ENCODE results near the gene ABCC8.

ABCC8 gene

GRCh38 chr11:17515443-17516176 is 39.0 kb upstream of the ABCC8 start:
- no peaks in the 10 kb centered on the region for H3K36me3 Mint-ChIP-seq (ENCODE audit: low read depth)
- peaks cover 49% of the 10 kb centered on the region for H3K4me1 Mint-ChIP-seq
- H3K27ac Mint-ChIP-seq: no peak overlapping the region
- no peaks in the 10 kb centered on the region for H3K9me3 Mint-ChIP-seq
- no peak overlapping the region for H3K4me3 Mint-ChIP-seq
- H3K27me3 Mint-ChIP-seq (ENCODE audit: low read depth): peaks cover 27% of the 10 kb centered on the region
- TF ChIP-seq CTCF (IDR thresholded peaks at IDR 0.05; ENCODE audit: unreplicated experiment in 3 of 3): no peak

GRCh38 chr11:17514476-17514875 is 37.8 kb upstream of the ABCC8 start:
- TF ChIP-seq CTCF (IDR thresholded peaks at IDR 0.05; ENCODE audit: unreplicated experiment in 3 of 3): no peak
- H3K9me3 Mint-ChIP-seq: no peaks in the 10 kb centered on the region
- no peaks in the 10 kb centered on the region for H3K36me3 Mint-ChIP-seq (ENCODE audit: low read depth)
- no peak overlapping the region for H3K27ac Mint-ChIP-seq
- peaks cover 24% of the 10 kb centered on the region for H3K27me3 Mint-ChIP-seq (ENCODE audit: low read depth)
- no peak overlapping the region for H3K4me3 Mint-ChIP-seq
- H3K4me1 Mint-ChIP-seq: peaks cover 52% of the 10 kb centered on the region

GRCh38 chr11:17513853-17514252 is 37.2 kb upstream of the ABCC8 start:
- H3K4me1 Mint-ChIP-seq: peaks cover 50% of the 10 kb centered on the region
- peaks cover 22% of the 10 kb centered on the region for H3K27me3 Mint-ChIP-seq (ENCODE audit: low read depth)
- no peak overlapping the region for H3K27ac Mint-ChIP-seq
- no peaks in the 10 kb centered on the region for H3K36me3 Mint-ChIP-seq (ENCODE audit: low read depth)
- no peak for TF ChIP-seq CTCF (IDR thresholded peaks at IDR 0.05; ENCODE audit: unreplicated experiment in 3 of 3)
- H3K4me3 Mint-ChIP-seq: no peak overlapping the region
- H3K9me3 Mint-ChIP-seq: no peaks in the 10 kb centered on the region

GRCh38 chr11:17512101-17512500 is 35.5 kb upstream of the ABCC8 start:
- H3K4me1 Mint-ChIP-seq: peaks cover 56% of the 10 kb centered on the region
- H3K9me3 Mint-ChIP-seq: no peaks in the 10 kb centered on the region
- H3K36me3 Mint-ChIP-seq (ENCODE audit: low read depth): no peaks in the 10 kb centered on the region
- H3K27me3 Mint-ChIP-seq (ENCODE audit: low read depth): peaks cover 17% of the 10 kb centered on the region
- H3K27ac Mint-ChIP-seq: no peak overlapping the region
- no peak overlapping the region for H3K4me3 Mint-ChIP-seq
- TF ChIP-seq CTCF (IDR thresholded peaks at IDR 0.05; ENCODE audit: unreplicated experiment in 3 of 3): no peak

GRCh38 chr11:17511571-17511970 is 34.9 kb upstream of the ABCC8 start:
- Mint-ChIP-seq H3K36me3 (ENCODE audit: low read depth) (no peaks in the 10 kb centered on the region), H3K27ac (no peak overlapping the region), H3K4me3 (no peak overlapping the region), H3K4me1 (peaks cover 56% of the 10 kb centered on the region), H3K9me3 (no peaks in the 10 kb centered on the region), H3K27me3 (ENCODE audit: low read depth) (peaks cover 17% of the 10 kb centered on the region)
- TF ChIP-seq CTCF (IDR thresholded peaks at IDR 0.05; ENCODE audit: unreplicated experiment in 3 of 3): no peak
